GM23338 (cell line): ENCODE results near the gene CRIP3. TPM values are rescaled to one million over a fixed set of nuclear protein-coding genes. Genes with fewer than 3 reads are reported as not detected.

Experiments used
- ATAC-seq: fragments of 200-7000 bp; cut with Tn5 transposase; 3 replicates; pipeline ENCODE4 v1.9.1; 2020
- DNase-seq: peaks from one replicate; pipeline ENCODE4 v3.0.0-alpha.2; 2015; ENCODE audit warnings: low spot score
- H2AFZ ChIP-seq: fragments of 200-600 bp; sonication (generic); 2 replicates; pipeline ENCODE4 v1.8.0; 2016; ENCODE audit warnings: antibody characterized with exemption, mild to moderate bottlenecking, moderate library complexity
- H3F3A ChIP-seq: fragments of 200-600 bp; sonication (generic); replicated peaks from 2 replicates; pipeline ENCODE4 v1.8.0; 2017; ENCODE audit warnings: antibody characterized with exemption, mixed run types, low read depth
- H3K27ac ChIP-seq: fragments of 200-600 bp; sonication (generic); 2 replicates; pipeline ENCODE4 v1.6.1; 2016; ENCODE audit warnings: low read depth
- H3K27me3 ChIP-seq: fragments of 200-600 bp; sonication (generic); 2 replicates; pipeline ENCODE4 v1.8.0; 2016; ENCODE audit warnings: mild to moderate bottlenecking, mixed run types, moderate library complexity; ENCODE audit not compliant: insufficient read depth
- H3K36me3 ChIP-seq: fragments of 200-600 bp; sonication (generic); 2 replicates; pipeline ENCODE4 v1.8.0; 2016; ENCODE audit warnings: mild to moderate bottlenecking; ENCODE audit not compliant: insufficient read depth
- H3K4me1 ChIP-seq: fragments of 200-600 bp; sonication (generic); 2 replicates; pipeline ENCODE4 v1.8.0; 2016; ENCODE audit warnings: mild to moderate bottlenecking, moderate library complexity; ENCODE audit not compliant: insufficient read depth
- H3K4me2 ChIP-seq: fragments of 200-600 bp; sonication (generic); 2 replicates; pipeline ENCODE4 v1.7.1; 2017; ENCODE audit warnings: mixed run types
- H3K4me3 ChIP-seq: fragments of 200-600 bp; sonication (generic); 2 replicates; pipeline ENCODE4 v1.6.1; 2016; ENCODE audit warnings: mixed run types
- H3K79me2 ChIP-seq: fragments of 200-600 bp; sonication (generic); replicated peaks from 2 replicates; pipeline ENCODE4 v1.8.0; 2017; ENCODE audit warnings: mild to moderate bottlenecking; ENCODE audit not compliant: insufficient read depth
- H3K9me2 ChIP-seq: fragments of 200-600 bp; sonication (generic); 2 replicates; pipeline ENCODE4 v1.8.0; 2017; ENCODE audit not compliant: insufficient read depth
- H4K20me1 ChIP-seq: fragments of 200-600 bp; sonication (generic); replicated peaks from 2 replicates; pipeline ENCODE4 v1.8.0; 2017; ENCODE audit warnings: mild to moderate bottlenecking; ENCODE audit not compliant: insufficient read depth
- H3K27ac Mint-ChIP-seq: 2 replicates; pipeline ENCODE4 v1.8.0; 2020; ENCODE audit warnings: inconsistent platforms, mild to moderate bottlenecking, moderate library complexity, mixed read lengths
- H3K27me3 Mint-ChIP-seq: 3 replicates; pipeline ENCODE4 v1.8.0; 2022; ENCODE audit warnings: low read depth, mild to moderate bottlenecking, moderate library complexity, mixed read lengths, inconsistent platforms; ENCODE audit not compliant: insufficient read depth, poor library complexity
- H3K36me3 Mint-ChIP-seq: 3 replicates; pipeline ENCODE4 v1.8.0; 2021; ENCODE audit warnings: low read depth, mild to moderate bottlenecking, inconsistent platforms, moderate library complexity, mixed read lengths
- H3K4me1 Mint-ChIP-seq: 3 replicates; pipeline ENCODE4 v1.8.0; 2020; ENCODE audit warnings: mild to moderate bottlenecking, inconsistent platforms, mixed read lengths
- H3K4me3 Mint-ChIP-seq: 3 replicates; pipeline ENCODE4 v1.8.0; 2021; ENCODE audit warnings: moderate library complexity, mild to moderate bottlenecking, inconsistent platforms, mixed read lengths
- H3K9me3 Mint-ChIP-seq: 3 replicates; pipeline ENCODE4 v1.8.0; 2020; ENCODE audit warnings: moderate library complexity, mild to moderate bottlenecking, inconsistent platforms, mixed read lengths
- CREB1 ChIP-seq: fragments of 250-450 bp; sonication (Bioruptor Pico); IDR thresholded peaks from 2 replicates; pipeline ENCODE4 v1.5.0; 2020; ENCODE audit warnings: low read depth, mild to moderate bottlenecking, moderate library complexity
- EZH2 ChIP-seq: fragments of 200-600 bp; sonication (generic); IDR thresholded peaks from one replicate; pipeline ENCODE4 v1.8.0; 2017; ENCODE audit warnings: antibody characterized with exemption, mild to moderate bottlenecking, low read depth; ENCODE audit not compliant: unreplicated experiment
- EZH2phosphoT487 ChIP-seq: fragments of 200-600 bp; sonication (generic); IDR thresholded peaks from one replicate; pipeline ENCODE4 v1.8.1; 2018; ENCODE audit warnings: antibody characterized with exemption; ENCODE audit not compliant: unreplicated experiment
- JUNB ChIP-seq: IDR thresholded peaks from one replicate; pipeline ENCODE4 v1.6.1; 2016; ENCODE audit warnings: antibody characterized with exemption; ENCODE audit not compliant: unreplicated experiment
- POLR2AphosphoS5 ChIP-seq: IDR thresholded peaks from 2 replicates; pipeline ENCODE4 v1.6.1; 2016; ENCODE audit warnings: antibody characterized with exemption, low read depth
- STAT1 ChIP-seq: IDR thresholded peaks from one replicate; pipeline ENCODE4 v1.6.1; 2016; ENCODE audit warnings: antibody characterized with exemption; ENCODE audit not compliant: unreplicated experiment
- ZNF114 ChIP-seq: fragments of 250-450 bp; sonication (Bioruptor Pico); IDR thresholded peaks from 2 replicates; pipeline ENCODE4 v1.5.0; 2020; ENCODE audit warnings: mild to moderate bottlenecking, moderate library complexity
- ZNF331 ChIP-seq: fragments of 250-450 bp; sonication (Bioruptor Pico); IDR thresholded peaks from 2 replicates; pipeline ENCODE4 v1.5.0; 2020; ENCODE audit warnings: low read depth, mild to moderate bottlenecking, moderate library complexity
- polyA plus RNA-seq: library from polyadenylated mRNA; unstranded; fragments of >200 nt; fragmentation: Nextera tagmentation; extraction: Ambion mirVana; gene quantifications from 2 replicates; pipeline ENCODE4 v1.2.1, GENCODE V29; 2016
- total RNA-seq: library from RNA; depleted of rRNA; stranded (reverse); fragments of >200 nt; shearing (Covaris generic); gene quantifications from 2 replicates; pipeline ENCODE4 v1.2.3, GENCODE V29; 2014
- TF ChIP-seq, protein P1 (sequence below): IDR thresholded peaks from 2 replicates; pipeline ENCODE4 v1.6.1; 2016; ENCODE audit warnings: antibody characterized with exemption
- TF ChIP-seq, protein P2 (sequence below): IDR thresholded peaks from one replicate; pipeline ENCODE4 v1.6.1; 2018; ENCODE audit warnings: antibody characterized with exemption; ENCODE audit not compliant: unreplicated experiment

CRIP3 gene
- total and polyA plus RNA-seq, 2 experiments from 2014 or later, result 22.0 to 36.0 TPM

GRCh38 chr6:43290339-43290904 is 18.2 kb downstream of the CRIP3 start:
- H3K79me2 ChIP-seq, result no peaks in the 10 kb centered on the region
- TF ChIP-seq ZNF331 (CRISPR knock-in tag), result no peak
- TF ChIP-seq POLR2AphosphoS5, result no peak
- TF ChIP-seq JUNB, result no peak
- TF ChIP-seq, protein P1, sequence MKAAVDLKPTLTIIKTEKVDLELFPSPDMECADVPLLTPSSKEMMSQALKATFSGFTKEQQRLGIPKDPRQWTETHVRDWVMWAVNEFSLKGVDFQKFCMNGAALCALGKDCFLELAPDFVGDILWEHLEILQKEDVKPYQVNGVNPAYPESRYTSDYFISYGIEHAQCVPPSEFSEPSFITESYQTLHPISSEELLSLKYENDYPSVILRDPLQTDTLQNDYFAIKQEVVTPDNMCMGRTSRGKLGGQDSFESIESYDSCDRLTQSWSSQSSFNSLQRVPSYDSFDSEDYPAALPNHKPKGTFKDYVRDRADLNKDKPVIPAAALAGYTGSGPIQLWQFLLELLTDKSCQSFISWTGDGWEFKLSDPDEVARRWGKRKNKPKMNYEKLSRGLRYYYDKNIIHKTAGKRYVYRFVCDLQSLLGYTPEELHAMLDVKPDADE, result no peak
- no peak for TF ChIP-seq EZH2
- no peak for TF ChIP-seq STAT1
- no peak for TF ChIP-seq CREB1 (CRISPR knock-in tag)
- ATAC-seq (no peak), DNase-seq (no peak)
- H3K9me3 Mint-ChIP-seq, result no peaks in the 10 kb centered on the region
- H3K4me3 Mint-ChIP-seq, result no peak overlapping the region
- H3K4me1 Mint-ChIP-seq, result peaks cover 12% of the 10 kb centered on the region
- no peaks in the 10 kb centered on the region for H3F3A ChIP-seq
- H3K27ac Mint-ChIP-seq, result no peak overlapping the region
- no peaks in the 10 kb centered on the region for H3K36me3 ChIP-seq
- peaks cover 4% of the 10 kb centered on the region; the same call in 1 of the 2 replicates for H3K9me2 ChIP-seq
- H3K4me3 ChIP-seq, result no peak overlapping the region
- H3K27ac ChIP-seq, result no peak overlapping the region
- H3K36me3 Mint-ChIP-seq, result no peaks in the 10 kb centered on the region
- no peak overlapping the region for H3K4me2 ChIP-seq
- H2AFZ ChIP-seq, result no peak overlapping the region
- H4K20me1 ChIP-seq, result no peaks in the 10 kb centered on the region
- peaks cover 12% of the 10 kb centered on the region for H3K27me3 ChIP-seq
- peaks cover 19% of the 10 kb centered on the region for H3K27me3 Mint-ChIP-seq
- no peaks in the 10 kb centered on the region; the same call in 1 of the 2 replicates for H3K4me1 ChIP-seq

- no peak overlapping the region for H3K27ac Mint-ChIP-seq
- no peaks in the 10 kb centered on the region for H3K9me3 Mint-ChIP-seq
- Histone ChIP-seq H3K4me2 (no peak overlapping the region), H2AFZ (no peak overlapping the region), H3F3A (no peaks in the 10 kb centered on the region), H3K36me3 (no peaks in the 10 kb centered on the region), H4K20me1 (no peaks in the 10 kb centered on the region), H3K27ac (no peak overlapping the region), H3K27me3 (peaks cover 24% of the 10 kb centered on the region), H3K9me2 (no peaks in the 10 kb centered on the region), H3K79me2 (no peaks in the 10 kb centered on the region), H3K4me3 (no peak overlapping the region), H3K4me1 (peaks cover 4% of the 10 kb centered on the region; the same call in 1 of the 2 replicates)
- H3K4me3 Mint-ChIP-seq, result no peak overlapping the region
- peaks cover 25% of the 10 kb centered on the region for H3K27me3 Mint-ChIP-seq
- no peaks in the 10 kb centered on the region for H3K36me3 Mint-ChIP-seq
- no peak for DNase-seq
- peaks cover 12% of the 10 kb centered on the region for H3K4me1 Mint-ChIP-seq
- TF ChIP-seq POLR2AphosphoS5 (no peak), EZH2phosphoT487 (no peak), ZNF114 (CRISPR knock-in tag) (no peak)
- TF ChIP-seq, protein P2, sequence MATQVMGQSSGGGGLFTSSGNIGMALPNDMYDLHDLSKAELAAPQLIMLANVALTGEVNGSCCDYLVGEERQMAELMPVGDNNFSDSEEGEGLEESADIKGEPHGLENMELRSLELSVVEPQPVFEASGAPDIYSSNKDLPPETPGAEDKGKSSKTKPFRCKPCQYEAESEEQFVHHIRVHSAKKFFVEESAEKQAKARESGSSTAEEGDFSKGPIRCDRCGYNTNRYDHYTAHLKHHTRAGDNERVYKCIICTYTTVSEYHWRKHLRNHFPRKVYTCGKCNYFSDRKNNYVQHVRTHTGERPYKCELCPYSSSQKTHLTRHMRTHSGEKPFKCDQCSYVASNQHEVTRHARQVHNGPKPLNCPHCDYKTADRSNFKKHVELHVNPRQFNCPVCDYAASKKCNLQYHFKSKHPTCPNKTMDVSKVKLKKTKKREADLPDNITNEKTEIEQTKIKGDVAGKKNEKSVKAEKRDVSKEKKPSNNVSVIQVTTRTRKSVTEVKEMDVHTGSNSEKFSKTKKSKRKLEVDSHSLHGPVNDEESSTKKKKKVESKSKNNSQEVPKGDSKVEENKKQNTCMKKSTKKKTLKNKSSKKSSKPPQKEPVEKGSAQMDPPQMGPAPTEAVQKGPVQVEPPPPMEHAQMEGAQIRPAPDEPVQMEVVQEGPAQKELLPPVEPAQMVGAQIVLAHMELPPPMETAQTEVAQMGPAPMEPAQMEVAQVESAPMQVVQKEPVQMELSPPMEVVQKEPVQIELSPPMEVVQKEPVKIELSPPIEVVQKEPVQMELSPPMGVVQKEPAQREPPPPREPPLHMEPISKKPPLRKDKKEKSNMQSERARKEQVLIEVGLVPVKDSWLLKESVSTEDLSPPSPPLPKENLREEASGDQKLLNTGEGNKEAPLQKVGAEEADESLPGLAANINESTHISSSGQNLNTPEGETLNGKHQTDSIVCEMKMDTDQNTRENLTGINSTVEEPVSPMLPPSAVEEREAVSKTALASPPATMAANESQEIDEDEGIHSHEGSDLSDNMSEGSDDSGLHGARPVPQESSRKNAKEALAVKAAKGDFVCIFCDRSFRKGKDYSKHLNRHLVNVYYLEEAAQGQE, result no peak
- no peak for ATAC-seq
Observed at GRCh38 chr6:43287717-43288679, 20.6 kb downstream of the CRIP3 start.
